Liver (tissue), 9 donors: ENCODE data around the gene SNCG. TPM values are rescaled to one million over a fixed set of nuclear protein-coding genes. Genes with fewer than 3 reads are reported as not detected.
A peak's percentile ranks its signal among the peaks of the same experiment; 100 is the strongest.

Experiments used
- DNase-seq: peaks from one replicate; pipeline ENCODE4 v3.0.0-alpha.2; 2017; ENCODE audit warnings: low spot score
- H3K27ac ChIP-seq, 2 donors: one replicate each; pipeline ENCODE4 v1.7.0; 2013; ENCODE audit warnings: inconsistent platforms in 2 of 2, low read length in 2 of 2, control low read depth in 1 of 2, low read depth in 1 of 2, mild to moderate bottlenecking in 1 of 2
- H3K27me3 ChIP-seq, 4 donors: one replicate each; pipeline versions ENCODE4 v1.6.1 to v1.7.0; 2013; ENCODE audit warnings: low read length in 3 of 4, inconsistent platforms in 1 of 4, mild to moderate bottlenecking in 1 of 4, moderate library complexity in 1 of 4; ENCODE audit not compliant: control insufficient read depth in 4 of 4, insufficient read depth in 4 of 4
- H3K36me3 ChIP-seq, 4 donors: one replicate each; pipeline versions ENCODE4 v1.6.1 to v1.7.0; 2013; ENCODE audit warnings: low read length in 3 of 4, mild to moderate bottlenecking in 3 of 4, low read depth in 1 of 4, moderate library complexity in 1 of 4; ENCODE audit not compliant: control insufficient read depth in 4 of 4, insufficient read depth in 3 of 4
- H3K4me1 ChIP-seq, 4 donors: one replicate each; pipeline versions ENCODE4 v1.6.1 to v1.7.0; 2013; ENCODE audit warnings: low read length in 3 of 4, mild to moderate bottlenecking in 3 of 4, moderate library complexity in 1 of 4; ENCODE audit not compliant: control insufficient read depth in 4 of 4, insufficient read depth in 4 of 4
- H3K4me3 ChIP-seq, 3 donors: one replicate each; pipeline versions ENCODE4 v1.6.1 to v1.7.0; 2013; ENCODE audit warnings: low read length in 3 of 3, control low read depth in 1 of 3, low read depth in 1 of 3, mild to moderate bottlenecking in 1 of 3
- H3K9ac ChIP-seq, 2 donors: one replicate each; pipeline ENCODE4 v1.7.0; 2013; ENCODE audit warnings: low read length in 2 of 2, mild to moderate bottlenecking in 2 of 2, moderate library complexity in 2 of 2, control low read depth in 1 of 2, low read depth in 1 of 2
- H3K9me3 ChIP-seq, 4 donors: one replicate each; pipeline versions ENCODE4 v1.6.1 to v1.7.0; 2013; ENCODE audit warnings: low read length in 3 of 4; ENCODE audit not compliant: control insufficient read depth in 4 of 4
- ATF3 ChIP-seq: IDR thresholded peaks from 2 replicates; pipeline ENCODE4 v1.6.1; 2016; ENCODE audit warnings: antibody characterized with exemption
- CTCF ChIP-seq: fragments of 150-350 bp; IDR thresholded peaks from 2 replicates; pipeline ENCODE4 v1.5.1; 2017; ENCODE audit warnings: improper control_type of control experiment, low read depth, low read length; ENCODE audit not compliant: missing input control
- EGR1 ChIP-seq, 2 donors: IDR thresholded peaks; 2 replicates each; pipeline ENCODE4 v1.6.1; 2016 to 2018; ENCODE audit warnings: antibody characterized with exemption in 2 of 2, low read depth in 2 of 2
- FOXA1 ChIP-seq: IDR thresholded peaks from 2 replicates; pipeline ENCODE4 v1.6.1; 2016; ENCODE audit warnings: antibody characterized with exemption
- FOXA2 ChIP-seq: IDR thresholded peaks from 2 replicates; pipeline ENCODE4 v1.6.1; 2016; ENCODE audit warnings: antibody characterized with exemption
- HNF4A ChIP-seq, 2 donors: conservative IDR thresholded peaks; 2 replicates each; pipeline ENCODE4 v1.6.1; 2016; ENCODE audit warnings: antibody characterized with exemption in 2 of 2, mild to moderate bottlenecking in 2 of 2
- HNF4G ChIP-seq: IDR thresholded peaks from 2 replicates; pipeline ENCODE4 v1.6.1; 2016; ENCODE audit warnings: antibody characterized with exemption
- RAD21 ChIP-seq, 2 donors: IDR thresholded peaks; 2 replicates each; pipeline ENCODE4 v1.6.1; 2016; ENCODE audit warnings: antibody characterized with exemption in 2 of 2, mild to moderate bottlenecking in 2 of 2
- REST ChIP-seq: IDR thresholded peaks from 2 replicates; pipeline ENCODE4 v1.6.1; 2016; ENCODE audit warnings: antibody characterized with exemption, mild to moderate bottlenecking
- RXRA ChIP-seq, 2 donors: IDR thresholded peaks; 2 replicates each; pipeline ENCODE4 v1.6.1; 2017 to 2018; ENCODE audit warnings: antibody characterized with exemption in 2 of 2, mild to moderate bottlenecking in 1 of 2
- SP1 ChIP-seq: IDR thresholded peaks from 2 replicates; pipeline ENCODE4 v1.6.1; 2018; ENCODE audit warnings: antibody characterized with exemption, mild to moderate bottlenecking
- TAF1 ChIP-seq: conservative IDR thresholded peaks from 2 replicates; pipeline ENCODE4 v1.6.1; 2016; ENCODE audit warnings: antibody characterized with exemption, mild to moderate bottlenecking
- YY1 ChIP-seq: IDR thresholded peaks from 2 replicates; pipeline ENCODE4 v1.6.1; 2016; ENCODE audit warnings: antibody characterized with exemption, mild to moderate bottlenecking
- ZBTB33 ChIP-seq: IDR thresholded peaks from 2 replicates; pipeline ENCODE4 v1.6.1; 2016; ENCODE audit warnings: antibody characterized with exemption
- WGBS: extraction: QIAGEN DNeasy Blood & Tissue Kit; methylation state at CpG from one replicate; pipeline ENCODE4 v1.1.7; 2013; 5-methylcytosine and 5-hydroxymethylcytosine counted together
- polyA plus RNA-seq, 2 donors: library from polyadenylated mRNA; stranded (reverse) in 1 of 2; unstranded in 1 of 2; fragments of 200-250 nt in 1 of 2; fragments of >200 nt in 1 of 2; fragmentation: Nextera tagmentation in 1 of 2; extraction: Ambion mirVana in 1 of 2; gene quantifications; one replicate each; pipeline versions ENCODE4 v1.2.1 to v1.2.3, GENCODE V29; 2013 to 2015
- total RNA-seq, 2 donors: library from RNA; depleted of rRNA; stranded (reverse); fragments of >200 nt; gene quantifications; one replicate each; pipeline ENCODE4 v1.2.3, GENCODE V29; 2014
- donor health status: healthy.
- donor health status: healthy.
- donor health status: healthy.
- donor health status: healthy.
- donor health status: healthy.

The SNCG gene
- total and polyA plus RNA-seq, 4 donors = 0.84 to 2.6 (median 1.7) TPM

- Histone ChIP-seq H3K4me1 (peaks cover 12 to 39% (median 26%) of the 10 kb centered on the region in 4 donors), H3K9me3 (no peaks in the 10 kb centered on the region), H3K36me3 (no peaks in the 10 kb centered on the region), H3K27ac (no peak overlapping the region), H3K27me3 (no peaks in the 10 kb centered on the region), H3K4me3 (no peak overlapping the region), H3K9ac (no peak overlapping the region)
- DNase-seq = no peak
- TF ChIP-seq FOXA2 (no peak), EGR1 (IDR thresholded peaks at IDR 0.05; ENCODE audit: low read depth in 2 of 2) (no peak), FOXA1 (no peak), TAF1 (no peak), HNF4G (no peak), ATF3 (no peak), YY1 (no peak), SP1 (no peak), CTCF (no peak), RXRA (IDR thresholded peaks at IDR 0.05) (no peak)
- 90% methylated on average over 14 of the region's 14 CpGs for WGBS
These were observed 16.4 kb upstream of the SNCG start for GRCh38 chr10:86941991-86942421.

- TF ChIP-seq CTCF (no peak), FOXA2 (no peak), EGR1 (IDR thresholded peaks at IDR 0.05; ENCODE audit: low read depth in 2 of 2) (no peak), YY1 (no peak), RXRA (IDR thresholded peaks at IDR 0.05) (no peak)
These were observed 15.7 kb upstream of the SNCG start for GRCh38 chr10:86942441-86943315.

GRCh38 chr10:86943316-86944030 is 14.9 kb upstream of the SNCG start:
- Histone ChIP-seq H3K36me3 (no peaks in the 10 kb centered on the region), H3K4me1 (peaks cover 12 to 39% (median 25%) of the 10 kb centered on the region in 4 donors), H3K9me3 (no peaks in the 10 kb centered on the region), H3K9ac (no peak overlapping the region), H3K27ac (peak overlapping the region in 1 of 2 donors; percentile 31), H3K27me3 (no peaks in the 10 kb centered on the region), H3K4me3 (no peak overlapping the region)
- DNase-seq = no peak
- WGBS = 56% methylated on average over 30 of the region's 30 CpGs
- TF ChIP-seq RAD21 (IDR thresholded peaks at IDR 0.05) = peak; percentile 40 to 46
- no peak for TF ChIP-seq REST
- no peak for TF ChIP-seq FOXA2
- no peak for TF ChIP-seq EGR1 (IDR thresholded peaks at IDR 0.05; ENCODE audit: low read depth in 2 of 2)
- TF ChIP-seq ZBTB33 = no peak
- TF ChIP-seq HNF4A (conservative IDR thresholded peaks at IDR 0.05) = peak; percentile 87 to 95
- TF ChIP-seq YY1 = peak; percentile 59

More at GRCh38 chr10:86942441-86943315, 15.7 kb upstream of the SNCG start:
- Histone ChIP-seq H3K4me1 (peaks cover 12 to 39% (median 25%) of the 10 kb centered on the region in 4 donors), H3K27ac (no peak overlapping the region), H3K36me3 (no peaks in the 10 kb centered on the region), H3K9me3 (no peaks in the 10 kb centered on the region), H3K9ac (no peak overlapping the region), H3K27me3 (no peaks in the 10 kb centered on the region), H3K4me3 (no peak overlapping the region)
- WGBS = 71% methylated on average over 94 of the region's 94 CpGs
- DNase-seq = no peak
